ENCODE data around the gene KCTD20.

KCTD20 gene

GRCh38 chr6:36523936-36524499 lies 81.2 kb downstream of the KCTD20 start:
- Histone ChIP-seq H3K4me3 (ENCODE audit: insufficient read depth, low read length, poor library complexity, severe bottlenecking) (no peak overlapping the region), H3K27me3 (ENCODE audit: low read length) (no peaks in the 10 kb centered on the region), H3K27ac (ENCODE audit: low read depth, low read length) (no peak overlapping the region), H2AFZ (ENCODE audit: low read depth, low read length, severe bottlenecking) (no peak overlapping the region), H3K9ac (ENCODE audit: low read length) (no peak overlapping the region), H3K9me2 (replicated peaks; ENCODE audit: insufficient read depth, low read length) (no peaks in the 10 kb centered on the region), H3K79me2 (ENCODE audit: insufficient read depth, low read length) (peaks cover 10% of the 10 kb centered on the region; the same call in 1 of the 2 replicates), H3K36me3 (ENCODE audit: low read length) (peaks cover 55% of the 10 kb centered on the region), H4K20me1 (ENCODE audit: low read depth, low read length) (no peaks in the 10 kb centered on the region; the same call in 1 of the 2 replicates), H3F3A (ENCODE audit: insufficient read depth) (peaks cover 4% of the 10 kb centered on the region; the same call in 1 of the 2 replicates), H3K4me2 (ENCODE audit: low read depth, low read length, poor library complexity, severe bottlenecking) (no peak overlapping the region), H3K9me3 (ENCODE audit: insufficient read depth, low read length) (no peaks in the 10 kb centered on the region)
- no peak for TF ChIP-seq EZH2phosphoT487 (conservative IDR thresholded peaks at IDR 0.05; ENCODE audit: low read length)
- TF ChIP-seq CTCF (IDR thresholded peaks at IDR 0.05; ENCODE audit: insufficient read depth, low read length, poor library complexity, severe bottlenecking) = no peak

- Histone ChIP-seq H3K9me3 (ENCODE audit: insufficient read depth, low read length) (no peaks in the 10 kb centered on the region), H3K9ac (ENCODE audit: low read length) (no peak overlapping the region), H2AFZ (ENCODE audit: low read depth, low read length, severe bottlenecking) (no peak overlapping the region), H3K79me2 (ENCODE audit: insufficient read depth, low read length) (peaks cover 11% of the 10 kb centered on the region; the same call in 1 of the 2 replicates), H3K27me3 (ENCODE audit: low read length) (no peaks in the 10 kb centered on the region), H3K9me2 (replicated peaks; ENCODE audit: insufficient read depth, low read length) (no peaks in the 10 kb centered on the region), H3K4me3 (ENCODE audit: insufficient read depth, low read length, poor library complexity, severe bottlenecking) (no peak overlapping the region), H3K36me3 (ENCODE audit: low read length) (peaks cover 52% of the 10 kb centered on the region), H3K4me2 (ENCODE audit: low read depth, low read length, poor library complexity, severe bottlenecking) (no peak overlapping the region), H3K27ac (ENCODE audit: low read depth, low read length) (no peak overlapping the region), H4K20me1 (ENCODE audit: low read depth, low read length) (no peaks in the 10 kb centered on the region; the same call in 1 of the 2 replicates), H3F3A (ENCODE audit: insufficient read depth) (peaks cover 4% of the 10 kb centered on the region; the same call in 1 of the 2 replicates)
- TF ChIP-seq CTCF (IDR thresholded peaks at IDR 0.05; ENCODE audit: insufficient read depth, low read length, poor library complexity, severe bottlenecking) = no peak
- no peak for TF ChIP-seq EZH2phosphoT487 (conservative IDR thresholded peaks at IDR 0.05; ENCODE audit: low read length)
Observed at GRCh38 chr6:36524871-36525270, 82.1 kb downstream of the KCTD20 start.

- peaks cover 11% of the 10 kb centered on the region; the same call in 1 of the 2 replicates for H3K79me2 ChIP-seq (ENCODE audit: insufficient read depth, low read length)
- H3K27ac ChIP-seq (ENCODE audit: low read depth, low read length) = no peak overlapping the region
- H3K27me3 ChIP-seq (ENCODE audit: low read length) = no peaks in the 10 kb centered on the region
- no peaks in the 10 kb centered on the region; the same call in 1 of the 2 replicates for H4K20me1 ChIP-seq (ENCODE audit: low read depth, low read length)
- no peaks in the 10 kb centered on the region for H3K9me2 ChIP-seq (replicated peaks; ENCODE audit: insufficient read depth, low read length)
- TF ChIP-seq EZH2phosphoT487 (conservative IDR thresholded peaks at IDR 0.05; ENCODE audit: low read length) (no peak), CTCF (IDR thresholded peaks at IDR 0.05; ENCODE audit: insufficient read depth, low read length, poor library complexity, severe bottlenecking) (no peak)
- H3K9me3 ChIP-seq (ENCODE audit: insufficient read depth, low read length) = no peaks in the 10 kb centered on the region
- no peak overlapping the region for H3K4me2 ChIP-seq (ENCODE audit: low read depth, low read length, poor library complexity, severe bottlenecking)
- no peak overlapping the region for H3K4me3 ChIP-seq (ENCODE audit: insufficient read depth, low read length, poor library complexity, severe bottlenecking)
- peaks cover 4% of the 10 kb centered on the region; the same call in 1 of the 2 replicates for H3F3A ChIP-seq (ENCODE audit: insufficient read depth)
- H3K36me3 ChIP-seq (ENCODE audit: low read length) = peaks cover 47% of the 10 kb centered on the region
- no peak overlapping the region for H2AFZ ChIP-seq (ENCODE audit: low read depth, low read length, severe bottlenecking)
- H3K9ac ChIP-seq (ENCODE audit: low read length) = no peak overlapping the region
Observed at GRCh38 chr6:36525346-36525745, 82.5 kb downstream of the KCTD20 start.

Data from SU-DHL-6 (cell line).